SK-N-MC (cell line): ENCODE results near the gene SLC51A.

Source experiments
- EZH2 ChIP-seq: fragments of 200-600 bp; sonication (generic); IDR thresholded peaks from one replicate; pipeline ENCODE4 v1.6.1; 2017; ENCODE audit warnings: antibody characterized with exemption
- FOXP2 ChIP-seq: optimal IDR thresholded peaks from 2 replicates; pipeline ENCODE3; 2011; ENCODE audit warnings: mild to moderate bottlenecking, moderate library complexity; ENCODE audit not compliant: insufficient read depth; ENCODE audit errors: extremely low read length, control extremely low read depth
- POLR2AphosphoS5 ChIP-seq: IDR thresholded peaks from 2 replicates; pipeline ENCODE4 v1.6.1; 2012; ENCODE audit warnings: mild to moderate bottlenecking, low read depth, low read length, borderline replicate concordance

- TF ChIP-seq POLR2AphosphoS5, result no peak
- TF ChIP-seq EZH2, result no peak
- TF ChIP-seq FOXP2, result no peak
Measured at GRCh38 chr3:196215493-196216020, 777 bp upstream of the SLC51A start.
